GM12878 (cell line): ENCODE measurements around the gene WWOX. TPM values are rescaled to one million over a fixed set of nuclear protein-coding genes. Genes with fewer than 3 reads are reported as not detected.

ENCODE experiments used
- ATAC-seq: fragments of 200-7000 bp; cut with Tn5 transposase; 3 replicates; pipeline ENCODE4 v1.9.1; 2020; ENCODE audit warnings: mild to moderate bottlenecking, moderate library complexity
- BruUV-seq: library from RNA; stranded (reverse); fragments of 400-500 nt; replicated peaks from 2 replicates; lab custom pipeline; 2021; lab: Mats Ljungman, UMichigan
- CTCF ChIA-PET: fragments of 300-600 bp; sonication (Branson Sonifier 250); formaldehyde crosslinking; extraction: SDS; loops from one replicate; lab custom pipeline; 2021; ENCODE audit warnings: inconsistent platforms; lab: Yijun Ruan, JAX
- POLR2A ChIA-PET: fragments of 350-600 bp; formaldehyde crosslinking; extraction: SDS; loops from one replicate; lab custom pipeline; 2021; ENCODE audit warnings: inconsistent platforms; lab: Charles Lee
- RAD21 ChIA-PET: fragments of 300-600 bp; sonication (Branson Sonifier 250); formaldehyde crosslinking; loops from one replicate; lab custom pipeline; 2023; ENCODE audit warnings: antibody characterized with exemption; ENCODE audit not compliant: unreplicated experiment; lab: Charles Lee
- SMC1A ChIA-PET: fragments of 300-600 bp; sonication (Branson Sonifier 250); formaldehyde crosslinking; loops from one replicate; lab custom pipeline; 2023; ENCODE audit not compliant: unreplicated experiment, uncharacterized antibody; lab: Charles Lee
- DNase-seq: peaks from one replicate; pipeline ENCODE4 v3.0.0-alpha.2; 2011; ENCODE audit warnings: low read depth, low spot score
- FAIRE-seq: peaks from 3 replicates; lab custom pipeline; 2011; peaks lifted over from hg19 to GRCh38; lab: Jason Lieb, UNC
- H2AFZ ChIP-seq: 2 replicates; pipeline ENCODE4 v1.6.0; 2011; ENCODE audit warnings: low read depth, low read length, control low read depth; ENCODE audit not compliant: control insufficient read depth
- H3K27ac ChIP-seq: 2 replicates; pipeline ENCODE4 v1.5.1; 2011; ENCODE audit warnings: control low read depth; ENCODE audit not compliant: control insufficient read depth, insufficient read depth
- H3K27me3 ChIP-seq, 2 experiments: replicated peaks in 1 of 2; 2 replicates each; pipeline versions ENCODE4 v1.6.0 to v1.6.1; 2011; ENCODE audit warnings: low read length in 1 of 2; ENCODE audit not compliant: control insufficient read depth in 2 of 2, insufficient read depth in 2 of 2
- H3K36me3 ChIP-seq, 2 experiments: 2 replicates each; pipeline ENCODE4 v1.5.1; 2011; ENCODE audit warnings: low read length in 1 of 2; ENCODE audit not compliant: control insufficient read depth in 2 of 2, insufficient read depth in 2 of 2
- H3K4me1 ChIP-seq: 2 replicates; pipeline ENCODE4 v1.6.1; 2011; ENCODE audit warnings: mild to moderate bottlenecking, low read length, moderate library complexity, mixed read lengths; ENCODE audit not compliant: control insufficient read depth, insufficient read depth
- H3K4me2 ChIP-seq: 2 replicates; pipeline ENCODE4 v1.6.0; 2011; ENCODE audit warnings: control low read depth; ENCODE audit not compliant: control insufficient read depth, insufficient read depth
- H3K4me3 ChIP-seq: fragments of 200-600 bp; sonication (generic); 2 replicates; pipeline ENCODE4 v1.5.1; 2016
- H3K79me2 ChIP-seq: 2 replicates; pipeline ENCODE4 v1.6.0; 2011; ENCODE audit warnings: low read length; ENCODE audit not compliant: control insufficient read depth, insufficient read depth
- H3K9ac ChIP-seq: 2 replicates; pipeline ENCODE4 v1.8.0; 2011; ENCODE audit warnings: low read length, control low read depth, mixed read lengths; ENCODE audit not compliant: control insufficient read depth, insufficient read depth
- H3K9me3 ChIP-seq: replicated peaks from 3 replicates; pipeline ENCODE4 v1.5.1; 2011; ENCODE audit warnings: mild to moderate bottlenecking, low read length; ENCODE audit not compliant: control insufficient read depth, insufficient read depth
- H4K20me1 ChIP-seq: 2 replicates; pipeline ENCODE4 v1.6.0; 2011; ENCODE audit not compliant: control insufficient read depth, insufficient read depth
- BRCA1 ChIP-seq: IDR thresholded peaks from 2 replicates; pipeline ENCODE4 v1.6.1; 2011; ENCODE audit warnings: low read depth, low read length, improper control_type of control experiment
- CREB1 ChIP-seq: IDR thresholded peaks from 2 replicates; pipeline ENCODE4 v1.6.1; 2012; ENCODE audit warnings: low read depth, mild to moderate bottlenecking, inconsistent platforms
- FOS ChIP-seq: IDR thresholded peaks from 3 replicates; pipeline ENCODE4 v1.6.1; 2011; ENCODE audit warnings: borderline replicate concordance; ENCODE audit not compliant: insufficient read length; ENCODE audit errors: extremely low read depth
- FOXM1 ChIP-seq: IDR thresholded peaks from 2 replicates; pipeline ENCODE4 v1.6.1; 2012; ENCODE audit warnings: low read depth, mild to moderate bottlenecking, inconsistent platforms, low read length, moderate library complexity
- HDAC2 ChIP-seq: fragments of 200-600 bp; sonication (generic); IDR thresholded peaks from 2 replicates; pipeline ENCODE4 v1.6.1; 2017
- HDGF ChIP-seq: fragments of 450-650 bp; IDR thresholded peaks from 2 replicates; pipeline ENCODE4 v1.6.1; 2016; ENCODE audit warnings: antibody characterized with exemption
- NFYB ChIP-seq: IDR thresholded peaks from 2 replicates; pipeline ENCODE4 v1.6.1; 2011; ENCODE audit warnings: low read depth, mild to moderate bottlenecking, low read length, improper control_type of control experiment, moderate library complexity; ENCODE audit not compliant: insufficient read depth
- NRF1 ChIP-seq: conservative IDR thresholded peaks from 2 replicates; pipeline ENCODE4 v1.6.1; 2011; ENCODE audit warnings: mild to moderate bottlenecking, low read depth, low read length, improper control_type of control experiment
- TAF1 ChIP-seq: IDR thresholded peaks from 2 replicates; pipeline ENCODE4 v1.6.1; 2011; ENCODE audit warnings: mild to moderate bottlenecking, low read depth, low read length, borderline replicate concordance
- TCF12 ChIP-seq: IDR thresholded peaks from 2 replicates; pipeline ENCODE4 v1.6.1; 2011; ENCODE audit warnings: low read depth, mild to moderate bottlenecking, low read length
- YY1 ChIP-seq: IDR thresholded peaks from 2 replicates; pipeline ENCODE4 v1.6.1; 2011; ENCODE audit warnings: low read depth, mild to moderate bottlenecking, low read length
- ZNF274 ChIP-seq: IDR thresholded peaks from one replicate; pipeline ENCODE4 v1.8.0; 2011; ENCODE audit not compliant: insufficient read length, insufficient read depth
- WGBS: methylation state at CpG from one replicate; pipeline ENCODE4 v1.1.6; 2016; ENCODE audit warnings: low lambda C conversion rate; ENCODE audit not compliant: insufficient replicate concordance, insufficient coverage; ENCODE audit errors: missing lambda C conversion rate; 5-methylcytosine and 5-hydroxymethylcytosine counted together
- in situ Hi-C: fragments of 300-500 bp; cut with MboI; formaldehyde crosslinking; loops from 9 replicates; pipeline ENCODE4 v1.14.3; 2018; ENCODE audit warnings: mixed read lengths
- intact Hi-C: fragments of 100-400 bp; cut with micrococcal nuclease; formaldehyde crosslinking; loops from one replicate; pipeline ENCODE4 v1.14.2; 2022; ENCODE audit not compliant: unreplicated experiment
- polyA plus RNA-seq, 11 experiments: library from polyadenylated mRNA; depleted of rRNA in 4 of 11; unstranded in 6 of 11; stranded (reverse) in 5 of 11; fragments of >200 nt; fragmentation: Nextera tagmentation in 4 of 11; fragmentation: Illumina TruSeq in 1 of 11; extraction: Ambion mirVana in 4 of 11; extraction: Trizol in 1 of 11; gene quantifications; 1 replicate in 1 of 11; 2 replicates in 10 of 11; pipeline versions ENCODE4 v1.2.1 to v1.2.3, GENCODE V29; 2011 to 2016; ENCODE audit warnings: inconsistent platforms in 2 of 11, missing spikeins in 2 of 11, low read depth in 1 of 11
- total RNA-seq, 4 experiments: library from RNA; depleted of rRNA in 3 of 4; stranded (reverse); fragments of >200 nt in 3 of 4; fragmentation: Illumina TruSeq in 1 of 4; extraction: Trizol in 1 of 4; gene quantifications; 2 replicates each; pipeline versions ENCODE4 v1.2.1 to v1.2.3, GENCODE V29; 2013 to 2021
- TF ChIP-seq, protein P1 (sequence below): fragments of 150-350 bp; IDR thresholded peaks from 2 replicates; pipeline ENCODE4 v1.6.1; 2014; ENCODE audit warnings: mild to moderate bottlenecking, low read depth, low read length
- TF ChIP-seq, protein P2 (sequence below): IDR thresholded peaks from 2 replicates; pipeline ENCODE4 v1.6.1; 2012; ENCODE audit warnings: low read depth, low read length, improper control_type of control experiment
- TF ChIP-seq, protein P3 (sequence below): fragments of 450-650 bp; IDR thresholded peaks from 2 replicates; pipeline ENCODE4 v1.6.1; 2017; ENCODE audit warnings: mild to moderate bottlenecking, low read depth, inconsistent platforms; ENCODE audit not compliant: poor library complexity, severe bottlenecking

The WWOX gene
- total and polyA plus RNA-seq, 10 of the 15 experiments (the other 5 are each of a cell fraction or from before 2014, with no cell fraction given) = 2.8 to 24.4 (median 17.8) TPM

DNA sequence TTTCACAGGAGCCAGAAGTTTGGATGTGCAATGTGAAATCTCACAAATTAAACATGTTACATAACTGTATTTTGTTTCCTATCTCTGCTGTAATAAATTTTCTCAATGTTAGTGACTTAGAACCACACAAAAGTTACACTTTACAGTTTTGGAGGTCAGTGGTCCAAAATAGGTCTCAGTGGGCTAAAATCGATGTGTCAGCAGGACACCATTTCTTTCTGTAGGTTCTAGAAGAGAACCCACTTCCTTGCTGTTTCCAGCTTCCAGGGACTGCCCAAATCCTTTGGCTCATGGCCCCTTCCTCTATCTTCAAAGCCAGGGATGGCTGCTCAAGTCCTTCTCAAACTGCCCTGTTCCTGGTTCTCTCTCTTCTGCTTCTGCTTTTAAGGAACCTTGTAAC is 252.7 kb downstream of the WWOX start:
- Histone ChIP-seq H4K20me1 (no peaks in the 10 kb centered on the region), H3K27ac (no peak overlapping the region), H3K27me3 (no peaks in the 10 kb centered on the region), H3K79me2 (no peaks in the 10 kb centered on the region), H3K4me3 (no peak overlapping the region), H3K9me3 (no peaks in the 10 kb centered on the region), H3K36me3 (no peaks in the 10 kb centered on the region), H3K4me1 (no peaks in the 10 kb centered on the region), H2AFZ (no peak overlapping the region), H3K4me2 (no peak overlapping the region), H3K9ac (no peak overlapping the region)
- DNase-seq = no peak
- intact Hi-C loops (no loop called here), in situ Hi-C loops (no loop called here)
- BruUV-seq = no TSS peak
- ChIA-PET RAD21 (no interaction called here), SMC1A (no interaction called here), CTCF (no interaction called here), POLR2A (no interaction called here)
- WGBS = 27% methylated on average over 1 of the region's 1 CpG
- ATAC-seq = no peak
- TF ChIP-seq CREB1 = no peak
- no peak for TF ChIP-seq FOXM1
- TF ChIP-seq NRF1 = no peak
- no peak for TF ChIP-seq YY1
- TF ChIP-seq NFYB = no peak
- no peak for TF ChIP-seq HDAC2
- no peak for TF ChIP-seq FOS
- no peak for TF ChIP-seq TAF1
- TF ChIP-seq BRCA1 = no peak
- TF ChIP-seq, protein P1, sequence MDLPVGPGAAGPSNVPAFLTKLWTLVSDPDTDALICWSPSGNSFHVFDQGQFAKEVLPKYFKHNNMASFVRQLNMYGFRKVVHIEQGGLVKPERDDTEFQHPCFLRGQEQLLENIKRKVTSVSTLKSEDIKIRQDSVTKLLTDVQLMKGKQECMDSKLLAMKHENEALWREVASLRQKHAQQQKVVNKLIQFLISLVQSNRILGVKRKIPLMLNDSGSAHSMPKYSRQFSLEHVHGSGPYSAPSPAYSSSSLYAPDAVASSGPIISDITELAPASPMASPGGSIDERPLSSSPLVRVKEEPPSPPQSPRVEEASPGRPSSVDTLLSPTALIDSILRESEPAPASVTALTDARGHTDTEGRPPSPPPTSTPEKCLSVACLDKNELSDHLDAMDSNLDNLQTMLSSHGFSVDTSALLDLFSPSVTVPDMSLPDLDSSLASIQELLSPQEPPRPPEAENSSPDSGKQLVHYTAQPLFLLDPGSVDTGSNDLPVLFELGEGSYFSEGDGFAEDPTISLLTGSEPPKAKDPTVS = no peak
- TF ChIP-seq, protein P2, sequence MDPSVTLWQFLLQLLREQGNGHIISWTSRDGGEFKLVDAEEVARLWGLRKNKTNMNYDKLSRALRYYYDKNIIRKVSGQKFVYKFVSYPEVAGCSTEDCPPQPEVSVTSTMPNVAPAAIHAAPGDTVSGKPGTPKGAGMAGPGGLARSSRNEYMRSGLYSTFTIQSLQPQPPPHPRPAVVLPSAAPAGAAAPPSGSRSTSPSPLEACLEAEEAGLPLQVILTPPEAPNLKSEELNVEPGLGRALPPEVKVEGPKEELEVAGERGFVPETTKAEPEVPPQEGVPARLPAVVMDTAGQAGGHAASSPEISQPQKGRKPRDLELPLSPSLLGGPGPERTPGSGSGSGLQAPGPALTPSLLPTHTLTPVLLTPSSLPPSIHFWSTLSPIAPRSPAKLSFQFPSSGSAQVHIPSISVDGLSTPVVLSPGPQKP = no peak
- TF ChIP-seq, protein P3, sequence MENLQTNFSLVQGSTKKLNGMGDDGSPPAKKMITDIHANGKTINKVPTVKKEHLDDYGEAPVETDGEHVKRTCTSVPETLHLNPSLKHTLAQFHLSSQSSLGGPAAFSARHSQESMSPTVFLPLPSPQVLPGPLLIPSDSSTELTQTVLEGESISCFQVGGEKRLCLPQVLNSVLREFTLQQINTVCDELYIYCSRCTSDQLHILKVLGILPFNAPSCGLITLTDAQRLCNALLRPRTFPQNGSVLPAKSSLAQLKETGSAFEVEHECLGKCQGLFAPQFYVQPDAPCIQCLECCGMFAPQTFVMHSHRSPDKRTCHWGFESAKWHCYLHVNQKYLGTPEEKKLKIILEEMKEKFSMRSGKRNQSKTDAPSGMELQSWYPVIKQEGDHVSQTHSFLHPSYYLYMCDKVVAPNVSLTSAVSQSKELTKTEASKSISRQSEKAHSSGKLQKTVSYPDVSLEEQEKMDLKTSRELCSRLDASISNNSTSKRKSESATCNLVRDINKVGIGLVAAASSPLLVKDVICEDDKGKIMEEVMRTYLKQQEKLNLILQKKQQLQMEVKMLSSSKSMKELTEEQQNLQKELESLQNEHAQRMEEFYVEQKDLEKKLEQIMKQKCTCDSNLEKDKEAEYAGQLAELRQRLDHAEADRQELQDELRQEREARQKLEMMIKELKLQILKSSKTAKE = no peak
- no peak for TF ChIP-seq HDGF
- no peak for TF ChIP-seq ZNF274
- TF ChIP-seq TCF12 = no peak
- no peak for FAIRE-seq
